DOHH2 (cell line): ENCODE results near the gene PLBD1.
A peak's percentile ranks its signal among the peaks of the same experiment; 100 is the strongest.

Experiments used
- H3F3A ChIP-seq: fragments of 200-600 bp; sonication (generic), shearing (Covaris generic); 2 replicates; pipeline ENCODE4 v1.6.0; 2016; ENCODE audit warnings: antibody characterized with exemption, mild to moderate bottlenecking; ENCODE audit not compliant: control insufficient read depth, insufficient read depth
- H3K27ac ChIP-seq: fragments of 200-600 bp; sonication (generic); 2 replicates; pipeline ENCODE4 v1.5.1; 2014; ENCODE audit warnings: low read depth, mild to moderate bottlenecking, low read length, moderate library complexity
- H3K27me3 ChIP-seq: fragments of 200-600 bp; sonication (generic); 2 replicates; pipeline ENCODE4 v1.6.1; 2014; ENCODE audit warnings: mild to moderate bottlenecking, low read length, mixed read lengths; ENCODE audit not compliant: control insufficient read depth
- H3K36me3 ChIP-seq: fragments of 200-600 bp; sonication (generic); 2 replicates; pipeline ENCODE4 v1.6.1; 2014; ENCODE audit warnings: mild to moderate bottlenecking, low read length, moderate library complexity, mixed read lengths; ENCODE audit not compliant: control insufficient read depth
- H3K4me1 ChIP-seq: fragments of 200-600 bp; sonication (generic); 2 replicates; pipeline ENCODE4 v1.6.1; 2014; ENCODE audit warnings: mild to moderate bottlenecking, low read length, mixed read lengths; ENCODE audit not compliant: control insufficient read depth
- H3K4me2 ChIP-seq: fragments of 200-600 bp; sonication (generic); 2 replicates; pipeline ENCODE4 v1.6.0; 2014; ENCODE audit warnings: mild to moderate bottlenecking, low read length, moderate library complexity
- H3K4me3 ChIP-seq: fragments of 200-600 bp; sonication (generic); 2 replicates; pipeline ENCODE4 v1.5.1; 2014; ENCODE audit warnings: mild to moderate bottlenecking, low read length, mixed read lengths
- H3K79me2 ChIP-seq: fragments of 200-600 bp; sonication (generic); 2 replicates; pipeline ENCODE4 v1.6.1; 2014; ENCODE audit warnings: mild to moderate bottlenecking, low read length, mixed read lengths; ENCODE audit not compliant: control insufficient read depth
- H3K9me2 ChIP-seq: fragments of 200-600 bp; sonication (generic); replicated peaks from 2 replicates; pipeline ENCODE4 v1.6.1; 2014; ENCODE audit warnings: mild to moderate bottlenecking, low read length, mixed read lengths; ENCODE audit not compliant: control insufficient read depth
- H3K9me3 ChIP-seq: fragments of 200-600 bp; sonication (generic); 2 replicates; pipeline ENCODE4 v1.6.1; 2014; ENCODE audit warnings: antibody characterized with exemption, low read length, mixed read lengths; ENCODE audit not compliant: control insufficient read depth, insufficient read depth
- H4K20me1 ChIP-seq: fragments of 200-600 bp; sonication (generic); 2 replicates; pipeline ENCODE4 v1.6.0; 2014; ENCODE audit warnings: low read depth, mild to moderate bottlenecking, antibody characterized with exemption, low read length, moderate library complexity; ENCODE audit not compliant: control insufficient read depth, insufficient read depth
- CTCF ChIP-seq: fragments of 200-600 bp; sonication (generic); IDR thresholded peaks from one replicate; pipeline ENCODE4 v1.5.1; 2014; ENCODE audit warnings: antibody characterized with exemption, mild to moderate bottlenecking, low read depth, low read length; ENCODE audit not compliant: poor library complexity, severe bottlenecking
- EZH2phosphoT487 ChIP-seq: fragments of 200-600 bp; sonication (generic); IDR thresholded peaks from 2 replicates; pipeline ENCODE4 v1.6.1; 2017; ENCODE audit warnings: borderline replicate concordance, mild to moderate bottlenecking, antibody characterized with exemption, low read length, moderate library complexity, mixed read lengths

PLBD1 gene

GRCh38 chr12:14562279-14562678, 5.4 kb downstream of the PLBD1 start:
- Histone ChIP-seq H3K4me1 (peaks cover 23% of the 10 kb centered on the region), H3K27me3 (no peaks in the 10 kb centered on the region), H3K4me3 (no peak overlapping the region), H3K27ac (no peak overlapping the region), H3F3A (no peaks in the 10 kb centered on the region), H3K9me2 (no peaks in the 10 kb centered on the region), H3K36me3 (no peaks in the 10 kb centered on the region), H3K9me3 (no peaks in the 10 kb centered on the region), H4K20me1 (no peaks in the 10 kb centered on the region), H3K4me2 (no peak overlapping the region), H3K79me2 (no peaks in the 10 kb centered on the region)
- no peak for TF ChIP-seq CTCF
- TF ChIP-seq EZH2phosphoT487: no peak

DNA sequence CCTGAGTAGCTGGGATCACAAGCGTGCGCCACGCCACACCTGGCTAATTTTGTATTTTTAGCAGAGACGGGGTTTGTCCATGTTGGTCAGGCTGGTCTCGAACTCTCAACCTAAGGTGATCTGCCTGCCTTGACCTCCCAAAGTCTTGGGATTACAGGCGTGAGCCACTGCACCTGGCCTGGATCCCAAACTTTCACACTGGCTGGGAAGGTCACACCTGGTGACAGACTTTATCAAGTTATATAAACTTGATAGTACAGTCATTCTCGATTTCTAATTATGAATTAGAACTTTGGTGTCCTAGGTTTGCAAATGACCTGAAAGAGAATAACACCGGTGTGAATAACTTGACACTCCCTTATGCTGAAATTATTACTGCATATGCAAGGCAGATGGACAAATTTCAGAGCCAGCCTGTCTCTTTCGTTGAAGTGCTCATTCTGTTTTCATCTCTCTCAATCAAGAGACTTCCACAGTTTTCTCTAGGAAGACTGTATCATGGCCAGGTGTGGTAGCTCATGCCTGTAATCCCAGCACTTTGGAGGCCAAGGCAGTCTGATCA, 5.9 kb downstream of the PLBD1 start:
- no peaks in the 10 kb centered on the region for H3K27me3 ChIP-seq
- H3F3A ChIP-seq: no peaks in the 10 kb centered on the region
- no peak for TF ChIP-seq EZH2phosphoT487
- TF ChIP-seq CTCF: no peak
- no peaks in the 10 kb centered on the region for H4K20me1 ChIP-seq
- no peaks in the 10 kb centered on the region for H3K9me3 ChIP-seq
- no peaks in the 10 kb centered on the region for H3K9me2 ChIP-seq
- H3K4me3 ChIP-seq: no peak overlapping the region
- no peaks in the 10 kb centered on the region for H3K79me2 ChIP-seq
- H3K4me1 ChIP-seq: peaks cover 23% of the 10 kb centered on the region
- H3K4me2 ChIP-seq: no peak overlapping the region
- H3K27ac ChIP-seq: no peak overlapping the region
- H3K36me3 ChIP-seq: no peaks in the 10 kb centered on the region

GRCh38 chr12:14560904-14561574, 6.6 kb downstream of the PLBD1 start:
- no peaks in the 10 kb centered on the region for H4K20me1 ChIP-seq
- H3K27ac ChIP-seq: no peak overlapping the region
- H3K9me3 ChIP-seq: no peaks in the 10 kb centered on the region
- H3K27me3 ChIP-seq: no peaks in the 10 kb centered on the region
- 0 out of 2 replicates have a peak overlapping the region, but pooled peaks have one; percentile 12 for H3K4me3 ChIP-seq
- no peaks in the 10 kb centered on the region for H3F3A ChIP-seq
- TF ChIP-seq CTCF (no peak), EZH2phosphoT487 (no peak)
- peak overlapping the region; percentile 40 for H3K4me2 ChIP-seq
- no peaks in the 10 kb centered on the region for H3K9me2 ChIP-seq
- H3K79me2 ChIP-seq: no peaks in the 10 kb centered on the region
- H3K4me1 ChIP-seq: peaks cover 23% of the 10 kb centered on the region
- no peaks in the 10 kb centered on the region for H3K36me3 ChIP-seq
